ENCODE measurements around the gene WTAP. TPM values are rescaled to one million over a fixed set of nuclear protein-coding genes. Genes with fewer than 3 reads are reported as not detected.
A peak's percentile ranks its signal among the peaks of the same experiment; 100 is the strongest.
"Not testable (repeated sequence)": the region's sequence is repeated elsewhere in the genome, so short reads cannot be mapped to it uniquely, and the experiment has no call there.

WTAP gene
- total RNA-seq, 2 donors from 2014 or later, result 73.7 to 84.1 TPM

DNA sequence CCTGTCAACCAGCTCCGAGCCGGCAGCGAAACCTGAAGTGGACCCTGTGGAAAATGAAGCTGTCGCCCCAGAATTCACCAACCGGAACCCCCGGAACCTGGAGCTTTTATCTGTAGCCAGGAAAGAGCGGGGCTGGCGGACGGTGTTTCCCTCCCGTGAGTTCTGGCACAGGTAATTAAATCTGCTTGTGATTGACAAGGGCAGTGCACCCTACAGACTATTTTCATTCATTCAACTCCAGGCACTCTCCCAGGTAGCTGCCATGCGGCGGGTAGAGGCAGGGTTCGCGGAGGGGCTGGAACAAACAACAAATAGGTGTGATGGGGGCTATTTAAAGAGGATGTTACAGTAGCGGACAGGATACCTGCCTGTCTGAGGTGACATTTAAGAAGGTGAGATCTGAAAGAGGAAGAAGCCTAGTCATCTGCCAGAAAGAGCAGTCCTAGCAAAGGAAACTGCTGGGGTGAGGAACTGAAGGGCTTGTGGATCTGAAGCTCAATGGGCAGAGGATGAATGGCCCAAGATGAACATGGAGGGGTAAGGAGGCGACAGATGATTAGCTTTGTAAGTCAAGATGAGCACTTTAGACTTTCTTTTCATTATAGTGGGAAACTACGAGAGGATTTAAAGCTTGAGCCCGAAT is 63.8 kb downstream of the WTAP start:
- intact Hi-C loops (cut with DNase I), result no loop called here
- Histone ChIP-seq H3K27me3 (no peaks in the 10 kb centered on the region), H3K36me3 (peaks cover 4% of the 10 kb centered on the region), H3K9ac (ENCODE audit: low read depth in 2 of 2, low read length in 2 of 2) (peak overlapping the region; percentile 53 to 95), H3K4me1 (peaks cover 19% of the 10 kb centered on the region), H3K27ac (peak overlapping the region; percentile 95), H3K9me3 (no peaks in the 10 kb centered on the region), H3K4me3 (peak overlapping the region; percentile 85)
- TF ChIP-seq, protein P1, sequence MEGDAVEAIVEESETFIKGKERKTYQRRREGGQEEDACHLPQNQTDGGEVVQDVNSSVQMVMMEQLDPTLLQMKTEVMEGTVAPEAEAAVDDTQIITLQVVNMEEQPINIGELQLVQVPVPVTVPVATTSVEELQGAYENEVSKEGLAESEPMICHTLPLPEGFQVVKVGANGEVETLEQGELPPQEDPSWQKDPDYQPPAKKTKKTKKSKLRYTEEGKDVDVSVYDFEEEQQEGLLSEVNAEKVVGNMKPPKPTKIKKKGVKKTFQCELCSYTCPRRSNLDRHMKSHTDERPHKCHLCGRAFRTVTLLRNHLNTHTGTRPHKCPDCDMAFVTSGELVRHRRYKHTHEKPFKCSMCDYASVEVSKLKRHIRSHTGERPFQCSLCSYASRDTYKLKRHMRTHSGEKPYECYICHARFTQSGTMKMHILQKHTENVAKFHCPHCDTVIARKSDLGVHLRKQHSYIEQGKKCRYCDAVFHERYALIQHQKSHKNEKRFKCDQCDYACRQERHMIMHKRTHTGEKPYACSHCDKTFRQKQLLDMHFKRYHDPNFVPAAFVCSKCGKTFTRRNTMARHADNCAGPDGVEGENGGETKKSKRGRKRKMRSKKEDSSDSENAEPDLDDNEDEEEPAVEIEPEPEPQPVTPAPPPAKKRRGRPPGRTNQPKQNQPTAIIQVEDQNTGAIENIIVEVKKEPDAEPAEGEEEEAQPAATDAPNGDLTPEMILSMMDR (IDR thresholded peaks at IDR 0.05), result no peak
- peak; percentile 54 for DNase-seq

- H3K4me1 ChIP-seq; H3K36me3 ChIP-seq; H3K9me3 ChIP-seq; H3K27ac ChIP-seq; H3K9ac ChIP-seq (ENCODE audit: low read depth in 2 of 2, low read length in 2 of 2); H3K4me3 ChIP-seq; DNase-seq; intact Hi-C loops (cut with DNase I); H3K27me3 ChIP-seq: not testable (repeated sequence)
Measured at GRCh38 chr6:159794976-159795375, 67.7 kb downstream of the WTAP start.

- no peak overlapping the region for H3K27ac ChIP-seq
- TF ChIP-seq, protein P1 (IDR thresholded peaks at IDR 0.05), result no peak
- intact Hi-C loops (cut with DNase I), result no loop called here
- DNase-seq, result no peak
- H3K9ac ChIP-seq (ENCODE audit: low read depth in 2 of 2, low read length in 2 of 2), result no peak overlapping the region
- H3K4me3 ChIP-seq, result no peak overlapping the region
- peaks cover 2% of the 10 kb centered on the region for H3K36me3 ChIP-seq
- no peaks in the 10 kb centered on the region for H3K9me3 ChIP-seq
- no peaks in the 10 kb centered on the region for H3K4me1 ChIP-seq
- no peaks in the 10 kb centered on the region for H3K27me3 ChIP-seq
Measured at GRCh38 chr6:159797554-159797953, 70.2 kb downstream of the WTAP start.

- Histone ChIP-seq H3K4me3 (no peak within 1 kb of the TSS), H3K36me3 (no peaks in the 10 kb centered on the region), H3K9ac (ENCODE audit: low read depth in 2 of 2, low read length in 2 of 2) (no peak within 1 kb of the TSS), H3K27me3 (no peaks in the 10 kb centered on the region), H3K9me3 (no peaks in the 10 kb centered on the region), H3K27ac (no peak within 1 kb of the TSS), H3K4me1 (no peaks in the 10 kb centered on the region)
- DNase-seq, result no peak
- intact Hi-C loops (cut with DNase I), result no loop called here
- TF ChIP-seq, protein P1 (IDR thresholded peaks at IDR 0.05), result no peak
Measured at GRCh38 chr6:159800141-159800865, 73.0 kb downstream of the WTAP start, which contains the start of gene PNLDC1. PNLDC1 (plus strand) TSS chr6:159800276; CDS start chr6:159800308, 32 bp downstream.

- Histone ChIP-seq H3K27ac (no peak overlapping the region), H3K9me3 (no peaks in the 10 kb centered on the region), H3K4me3 (no peak overlapping the region), H3K4me1 (no peaks in the 10 kb centered on the region), H3K27me3 (no peaks in the 10 kb centered on the region), H3K9ac (ENCODE audit: low read depth in 2 of 2, low read length in 2 of 2) (no peak overlapping the region), H3K36me3 (no peaks in the 10 kb centered on the region)
- intact Hi-C loops (cut with DNase I), result no loop called here
- TF ChIP-seq, protein P1 (IDR thresholded peaks at IDR 0.05), result no peak
- DNase-seq, result no peak
Measured at GRCh38 chr6:159801935-159802334, 74.6 kb downstream of the WTAP start.

- TF ChIP-seq, protein P1 (IDR thresholded peaks at IDR 0.05), result no peak
- Histone ChIP-seq H3K36me3 (no peaks in the 10 kb centered on the region), H3K27ac (no peak overlapping the region), H3K4me3 (no peak overlapping the region), H3K9me3 (no peaks in the 10 kb centered on the region), H3K4me1 (no peaks in the 10 kb centered on the region), H3K9ac (ENCODE audit: low read depth in 2 of 2, low read length in 2 of 2) (no peak overlapping the region), H3K27me3 (no peaks in the 10 kb centered on the region)
- peak; percentile 36 for DNase-seq
- intact Hi-C loops (cut with DNase I), result no loop called here
Measured at GRCh38 chr6:159804504-159804903, 77.2 kb downstream of the WTAP start.
